H1 (cell line): ENCODE measurements around the gene OAT. TPM values are rescaled to one million over a fixed set of nuclear protein-coding genes. Genes with fewer than 3 reads are reported as not detected.

Experiments
- CTCF ChIA-PET: fragments of 300-600 bp; sonication (Branson Sonifier 250); formaldehyde crosslinking; loops from one replicate; lab custom pipeline; 2021; ENCODE audit not compliant: partially characterized antibody; lab: Charles Lee
- POLR2A ChIA-PET: fragments of 300-600 bp; sonication (Branson Sonifier 250); formaldehyde crosslinking; loops from one replicate; lab custom pipeline; 2021; ENCODE audit warnings: inconsistent platforms; ENCODE audit not compliant: partially characterized antibody; lab: Charles Lee
- DNase-seq, 2 experiments: peaks; one replicate each; pipeline versions ENCODE4 v3.0.0 to v3.0.0-alpha.2; 2010 to 2022; ENCODE audit warnings: low spot score in 2 of 2, low read depth in 1 of 2, mixed read lengths in 1 of 2
- FAIRE-seq: peaks from 2 replicates; lab custom pipeline; 2011; peaks lifted over from hg19 to GRCh38; lab: Jason Lieb, UNC
- H2AFZ ChIP-seq: 2 replicates; pipeline ENCODE4 v1.8.1; 2012; ENCODE audit warnings: low read length, inconsistent platforms
- H2AK5ac ChIP-seq: 2 replicates; pipeline ENCODE4 v1.6.1; 2013; ENCODE audit warnings: low read depth, low read length
- H2BK120ac ChIP-seq: replicated peaks from 2 replicates; pipeline ENCODE3; 2013; ENCODE audit warnings: low read depth, low read length, inconsistent platforms
- H2BK12ac ChIP-seq: 2 replicates; pipeline ENCODE4 v1.6.1; 2013; ENCODE audit warnings: low read depth, low read length
- H2BK15ac ChIP-seq: 2 replicates; pipeline ENCODE4 v1.6.1; 2013; ENCODE audit warnings: low read length
- H2BK20ac ChIP-seq: 2 replicates; pipeline ENCODE4 v1.6.1; 2013; ENCODE audit warnings: low read length
- H2BK5ac ChIP-seq: 2 replicates; pipeline ENCODE4 v1.6.1; 2013; ENCODE audit warnings: low read depth, low read length
- H3K14ac ChIP-seq: 2 replicates; pipeline ENCODE4 v1.6.1; 2013; ENCODE audit warnings: inconsistent platforms; ENCODE audit not compliant: insufficient read length
- H3K18ac ChIP-seq: 2 replicates; pipeline ENCODE4 v1.6.1; 2013; ENCODE audit warnings: low read length; ENCODE audit errors: extremely low read depth
- H3K23ac ChIP-seq: 2 replicates; pipeline ENCODE4 v1.6.1; 2013; ENCODE audit warnings: inconsistent platforms; ENCODE audit not compliant: insufficient read length
- H3K23me2 ChIP-seq: 2 replicates; pipeline ENCODE4 v1.6.1; 2013; ENCODE audit warnings: low read depth, low read length
- H3K27ac ChIP-seq: 2 replicates; pipeline ENCODE4 v1.6.1; 2011; ENCODE audit warnings: low read depth, low read length, inconsistent platforms
- H3K27me3 ChIP-seq, 4 experiments: replicated peaks in 1 of 4; 1 replicate in 1 of 4; 2 replicates in 3 of 4; pipeline versions ENCODE4 v1.6.1 to v1.8.1; 2011 to 2013; ENCODE audit warnings: low read length in 3 of 4, mild to moderate bottlenecking in 3 of 4, inconsistent platforms in 2 of 4, mixed read lengths in 2 of 4, moderate library complexity in 1 of 4; ENCODE audit not compliant: control insufficient read depth in 3 of 4, insufficient read depth in 3 of 4; ENCODE audit errors: extremely low read depth in 1 of 4
- H3K36me3 ChIP-seq, 4 experiments: 2 replicates each; pipeline versions ENCODE4 v1.6.1 to v1.8.1; 2011 to 2013; ENCODE audit warnings: mild to moderate bottlenecking in 4 of 4, low read length in 3 of 4, moderate library complexity in 2 of 4, control low read depth in 1 of 4, inconsistent platforms in 1 of 4; ENCODE audit not compliant: insufficient read depth in 4 of 4, control insufficient read depth in 2 of 4
- H3K4ac ChIP-seq: replicated peaks from 2 replicates; pipeline ENCODE3; 2013; ENCODE audit warnings: low read length, low read depth, mixed read lengths, inconsistent platforms; ENCODE audit not compliant: insufficient read length
- H3K4me1 ChIP-seq, 4 experiments: replicated peaks in 1 of 4; 1 replicate in 1 of 4; 2 replicates in 3 of 4; pipeline versions ENCODE4 v1.6.1 to v1.8.1; 2011 to 2013; ENCODE audit warnings: low read length in 3 of 4, inconsistent platforms in 2 of 4, mixed read lengths in 1 of 4; ENCODE audit not compliant: insufficient read depth in 4 of 4, control insufficient read depth in 3 of 4
- H3K4me2 ChIP-seq, 2 experiments: 2 replicates each; pipeline versions ENCODE4 v1.6.1 to v1.8.1; 2011 to 2013; ENCODE audit warnings: low read depth in 2 of 2, low read length in 2 of 2, control low read depth in 1 of 2, inconsistent platforms in 1 of 2, mild to moderate bottlenecking in 1 of 2; ENCODE audit not compliant: insufficient read depth in 1 of 2
- H3K4me3 ChIP-seq, 4 experiments: fragments of 200-600, 300-600 bp in 1 of 4; sonication (generic), shearing (Covaris generic), sonication (Bioruptor Twin) in 1 of 4; 2 replicates each; pipeline versions ENCODE4 v1.5.1 to v1.8.1; 2011 to 2016; ENCODE audit warnings: low read length in 4 of 4, low read depth in 3 of 4, control low read depth in 2 of 4, inconsistent platforms in 2 of 4, mild to moderate bottlenecking in 2 of 4, mixed read lengths in 1 of 4, moderate library complexity in 1 of 4; ENCODE audit not compliant: insufficient read depth in 2 of 4; ENCODE audit errors: extremely low read depth in 1 of 4
- H3K56ac ChIP-seq: replicated peaks from 2 replicates; pipeline ENCODE3; 2013; ENCODE audit warnings: low read depth, mild to moderate bottlenecking, mixed read lengths, low read length, inconsistent platforms; ENCODE audit not compliant: insufficient read length
- H3K79me1 ChIP-seq: 2 replicates; pipeline ENCODE4 v1.6.1; 2013; ENCODE audit warnings: low read depth, low read length, control low read depth
- H3K79me2 ChIP-seq, 2 experiments: 2 replicates each; pipeline versions ENCODE4 v1.6.1 to v1.8.1; 2012 to 2013; ENCODE audit warnings: low read length in 2 of 2, mild to moderate bottlenecking in 2 of 2, inconsistent platforms in 1 of 2; ENCODE audit not compliant: insufficient read depth in 2 of 2, control insufficient read depth in 1 of 2
- H3K9ac ChIP-seq, 4 experiments: replicated peaks in 1 of 4; 1 replicate in 1 of 4; 2 replicates in 3 of 4; pipeline versions ENCODE4 v1.6.1 to v1.8.1; 2011 to 2013; ENCODE audit warnings: low read depth in 3 of 4, low read length in 3 of 4, control low read depth in 2 of 4, mild to moderate bottlenecking in 2 of 4, moderate library complexity in 2 of 4, inconsistent platforms in 1 of 4; ENCODE audit errors: extremely low read depth in 1 of 4
- H3K9me3 ChIP-seq, 2 experiments: 2 replicates each; pipeline versions ENCODE4 v1.6.1 to v1.8.1; 2012 to 2013; ENCODE audit warnings: mild to moderate bottlenecking in 2 of 2, moderate library complexity in 2 of 2, control low read depth in 1 of 2, inconsistent platforms in 1 of 2, low read depth in 1 of 2, low read length in 1 of 2, mixed read lengths in 1 of 2; ENCODE audit not compliant: insufficient read depth in 2 of 2
- H4K20me1 ChIP-seq, 2 experiments: replicated peaks in 1 of 2; 2 replicates each; pipeline versions ENCODE3 to v1.8.1; 2011 to 2013; ENCODE audit warnings: inconsistent platforms in 2 of 2, low read length in 2 of 2, mild to moderate bottlenecking in 1 of 2; ENCODE audit not compliant: insufficient read depth in 2 of 2, control insufficient read depth in 1 of 2
- H4K5ac ChIP-seq: 2 replicates; pipeline ENCODE4 v1.6.1; 2013; ENCODE audit warnings: low read length, low read depth, mixed read lengths, inconsistent platforms; ENCODE audit not compliant: insufficient read length
- H4K8ac ChIP-seq: 2 replicates; pipeline ENCODE4 v1.8.0; 2013; ENCODE audit warnings: mild to moderate bottlenecking, moderate library complexity, low read length, inconsistent platforms; ENCODE audit not compliant: insufficient read depth; ENCODE audit errors: extremely low read depth
- H4K91ac ChIP-seq: replicated peaks from 2 replicates; pipeline ENCODE3; 2013; ENCODE audit warnings: low read length, mixed read lengths, inconsistent platforms; ENCODE audit not compliant: insufficient read length
- CEBPB ChIP-seq: IDR thresholded peaks from 2 replicates; pipeline ENCODE4 v1.6.1; 2012; ENCODE audit warnings: low read depth, low read length
- GTF2F1 ChIP-seq: IDR thresholded peaks from 2 replicates; pipeline ENCODE4 v1.6.1; 2012; ENCODE audit warnings: low read depth, low read length, improper control_type of control experiment, borderline replicate concordance
- HDAC6 ChIP-seq: IDR thresholded peaks from one replicate; pipeline ENCODE4 v1.7.1; 2012; ENCODE audit warnings: low read depth, mild to moderate bottlenecking, inconsistent platforms, low read length, moderate library complexity
- JUN ChIP-seq: IDR thresholded peaks from 2 replicates; pipeline ENCODE4 v1.6.1; 2011; ENCODE audit warnings: low read depth, mild to moderate bottlenecking, improper control_type of control experiment, low read length
- MAFK ChIP-seq: IDR thresholded peaks from 2 replicates; pipeline ENCODE4 v1.6.1; 2012; ENCODE audit warnings: low read depth, mild to moderate bottlenecking, improper control_type of control experiment, low read length
- SIRT6 ChIP-seq: IDR thresholded peaks from one replicate; pipeline ENCODE4 v1.7.1; 2012; ENCODE audit warnings: low read length, inconsistent platforms
- SP1 ChIP-seq: IDR thresholded peaks from 2 replicates; pipeline ENCODE4 v1.6.1; 2011; ENCODE audit warnings: low read depth, low read length
- SP2 ChIP-seq: IDR thresholded peaks from 2 replicates; pipeline ENCODE4 v1.6.1; 2012; ENCODE audit warnings: mild to moderate bottlenecking, low read length, inconsistent platforms
- SRF ChIP-seq: IDR thresholded peaks from 2 replicates; pipeline ENCODE4 v1.6.1; 2011; ENCODE audit warnings: mild to moderate bottlenecking, low read depth, low read length, moderate library complexity
- WGBS, 2 experiments: shearing (Covaris generic) in 1 of 2; methylation state at CpG; one replicate each; pipeline versions ENCODE4 v1.1.6 to v1.1.7; 2013 to 2015; ENCODE audit warnings: low lambda C conversion rate in 2 of 2, mixed read lengths in 2 of 2, inconsistent platforms in 1 of 2, low coverage in 1 of 2, missing lambda C conversion rate in 1 of 2; ENCODE audit not compliant: insufficient replicate concordance in 2 of 2, insufficient coverage in 1 of 2, insufficient read length in 1 of 2; ENCODE audit errors: extremely low coverage in 1 of 2, missing lambda C conversion rate in 1 of 2; 5-methylcytosine and 5-hydroxymethylcytosine counted together
- polyA plus RNA-seq, 7 experiments: library from polyadenylated mRNA; depleted of rRNA in 3 of 7; stranded (reverse) in 5 of 7; unstranded in 2 of 7; fragments of >200 nt in 5 of 7; fragments of 200-250 nt in 2 of 7; gene quantifications; 1 replicate in 5 of 7; 2 replicates in 1 of 7; 4 replicates in 1 of 7; pipeline versions ENCODE4 v1.2.1 to v1.2.3, GENCODE V29; 2011 to 2013; ENCODE audit warnings: missing spikeins in 2 of 7, mixed read lengths in 2 of 7
- total RNA-seq: library from RNA; stranded (reverse); fragmentation: NEBNext Ultra II Directional; extraction: Animal tissue kit (Norgen Biotek cat#: 25700); gene quantifications from 2 replicates; pipeline ENCODE4 v1.2.1, GENCODE V29; 2021

The OAT gene
- total and polyA plus RNA-seq, 2 of the 8 experiments (the other 6 are each of a cell fraction or from before 2014, with no cell fraction given), result 67.8 to 121 TPM

GRCh38 chr10:124390471-124391187 lies 28.1 kb downstream of the OAT start:
- TF ChIP-seq HDAC6 (no peak), SP2 (no peak), SP1 (no peak), MAFK (no peak), GTF2F1 (no peak), SRF (no peak), JUN (no peak), SIRT6 (no peak), CEBPB (no peak)
- H3K56ac ChIP-seq, result no peak overlapping the region
- H3K4me1 ChIP-seq, result peaks cover 3 to 8% (median 4%) of the 10 kb centered on the region in 4 experiments; a peak in 6 of 7 replicates
- no peak overlapping the region for H3K18ac ChIP-seq
- H3K27ac ChIP-seq, result no peak overlapping the region
- H3K4me3 ChIP-seq, result no peak overlapping the region
- no peak overlapping the region for H2BK20ac ChIP-seq
- ChIA-PET POLR2A (interaction anchor here (1.0 kb wide), 1 partner anchor 29 kb away, joined by 3 read pairs; no protein-coding TSS in a partner anchor), CTCF (interaction anchor here (0.7 to 4.9 kb wide), 22 partner anchors 8 to 417 kb away, joined by 3 to 79 read pairs (median 4); no protein-coding TSS in a partner anchor)
- WGBS, 2 experiments, result 93% methylated on average over 3 of the region's 3 CpGs; no CpG with 5 or more reads in 1 of the 2 experiments
- H4K20me1 ChIP-seq, result no peaks in the 10 kb centered on the region
- no peak overlapping the region for H4K8ac ChIP-seq
- no peak overlapping the region for H3K4ac ChIP-seq
- no peak overlapping the region for H4K91ac ChIP-seq
- H3K9ac ChIP-seq, result no peak overlapping the region
- H2AFZ ChIP-seq, result no peak overlapping the region
- H3K9me3 ChIP-seq, result no peaks in the 10 kb centered on the region
- H2BK5ac ChIP-seq, result no peak overlapping the region
- DNase-seq, result no peak
- no peak overlapping the region for H2AK5ac ChIP-seq
- no peak overlapping the region for H3K14ac ChIP-seq
- H2BK15ac ChIP-seq, result no peak overlapping the region
- H4K5ac ChIP-seq, result no peak overlapping the region
- no peak overlapping the region for H2BK12ac ChIP-seq
- no peak overlapping the region for H2BK120ac ChIP-seq
- H3K79me2 ChIP-seq, result no peaks in the 10 kb centered on the region
- no peaks in the 10 kb centered on the region for H3K36me3 ChIP-seq
- peaks cover 0 to 6% (median 5%) of the 10 kb centered on the region in 4 experiments; a peak in 5 of 7 replicates for H3K27me3 ChIP-seq
- no peak overlapping the region for H3K23ac ChIP-seq
- no peak for FAIRE-seq
- H3K4me2 ChIP-seq, result no peak overlapping the region
- no peaks in the 10 kb centered on the region for H3K79me1 ChIP-seq
- H3K23me2 ChIP-seq, result peaks cover 2% of the 10 kb centered on the region; the same call in 1 of the 2 replicates
